ENCODE data around the gene MGMT.

MGMT gene

GRCh38 chr10:129741280-129741977 is 274.4 kb downstream of the MGMT start:
- no peaks in the 10 kb centered on the region for H3K79me2 ChIP-seq (ENCODE audit: insufficient read depth, low read length)
- H3K4me2 ChIP-seq (ENCODE audit: low read length) = no peak overlapping the region
- H3K4me1 ChIP-seq (ENCODE audit: insufficient read depth, low read length, severe bottlenecking) = peaks cover 11% of the 10 kb centered on the region
- no peak overlapping the region for H3K9ac ChIP-seq (ENCODE audit: low read length)
- no peaks in the 10 kb centered on the region for H3K9me3 ChIP-seq (ENCODE audit: low read length)
- H3K36me3 ChIP-seq (ENCODE audit: insufficient read depth, low read length) = no peaks in the 10 kb centered on the region; the same call in 1 of the 2 replicates
- H2AFZ ChIP-seq (ENCODE audit: low read length) = no peak overlapping the region
- TF ChIP-seq CTCF (IDR thresholded peaks at IDR 0.05; ENCODE audit: low read length) = no peak
- no peaks in the 10 kb centered on the region for H3K27me3 ChIP-seq (ENCODE audit: insufficient read depth, low read length)
- no peak overlapping the region for H3K27ac ChIP-seq (ENCODE audit: low read depth, low read length, poor library complexity, severe bottlenecking)
- no peaks in the 10 kb centered on the region for H4K20me1 ChIP-seq (ENCODE audit: insufficient read depth, low read length)
- H3F3A ChIP-seq (ENCODE audit: insufficient read depth, low read length) = no peaks in the 10 kb centered on the region
- H3K9me2 ChIP-seq (ENCODE audit: low read depth, low read length) = no peaks in the 10 kb centered on the region
- H3K4me3 ChIP-seq (ENCODE audit: low read depth, low read length, poor library complexity, severe bottlenecking) = no peak overlapping the region

GRCh38 chr10:129741978-129742741 is 275.1 kb downstream of the MGMT start:
- Histone ChIP-seq H3K4me3 (ENCODE audit: low read depth, low read length, poor library complexity, severe bottlenecking) (no peak overlapping the region), H3K9ac (ENCODE audit: low read length) (no peak overlapping the region), H3K4me1 (ENCODE audit: insufficient read depth, low read length, severe bottlenecking) (peaks cover 11% of the 10 kb centered on the region), H3K27ac (ENCODE audit: low read depth, low read length, poor library complexity, severe bottlenecking) (no peak overlapping the region), H3K27me3 (ENCODE audit: insufficient read depth, low read length) (no peaks in the 10 kb centered on the region), H3F3A (ENCODE audit: insufficient read depth, low read length) (no peaks in the 10 kb centered on the region), H3K79me2 (ENCODE audit: insufficient read depth, low read length) (no peaks in the 10 kb centered on the region), H3K9me3 (ENCODE audit: low read length) (no peaks in the 10 kb centered on the region), H2AFZ (ENCODE audit: low read length) (no peak overlapping the region), H3K9me2 (ENCODE audit: low read depth, low read length) (no peaks in the 10 kb centered on the region), H3K4me2 (ENCODE audit: low read length) (no peak overlapping the region), H3K36me3 (ENCODE audit: insufficient read depth, low read length) (no peaks in the 10 kb centered on the region; the same call in 1 of the 2 replicates), H4K20me1 (ENCODE audit: insufficient read depth, low read length) (no peaks in the 10 kb centered on the region)
- no peak for TF ChIP-seq CTCF (IDR thresholded peaks at IDR 0.05; ENCODE audit: low read length)
- TF ChIP-seq EZH2 (IDR thresholded peaks at IDR 0.05; ENCODE audit: borderline replicate concordance, low read length) = no peak

- Histone ChIP-seq H3K9ac (ENCODE audit: low read length) (no peak overlapping the region), H3K27me3 (ENCODE audit: insufficient read depth, low read length) (no peaks in the 10 kb centered on the region), H4K20me1 (ENCODE audit: insufficient read depth, low read length) (no peaks in the 10 kb centered on the region), H3F3A (ENCODE audit: insufficient read depth, low read length) (no peaks in the 10 kb centered on the region), H3K36me3 (ENCODE audit: insufficient read depth, low read length) (no peaks in the 10 kb centered on the region; the same call in 1 of the 2 replicates), H3K4me3 (ENCODE audit: low read depth, low read length, poor library complexity, severe bottlenecking) (no peak overlapping the region), H2AFZ (ENCODE audit: low read length) (no peak overlapping the region), H3K27ac (ENCODE audit: low read depth, low read length, poor library complexity, severe bottlenecking) (no peak overlapping the region), H3K4me2 (ENCODE audit: low read length) (no peak overlapping the region), H3K4me1 (ENCODE audit: insufficient read depth, low read length, severe bottlenecking) (peaks cover 11% of the 10 kb centered on the region), H3K79me2 (ENCODE audit: insufficient read depth, low read length) (no peaks in the 10 kb centered on the region), H3K9me3 (ENCODE audit: low read length) (no peaks in the 10 kb centered on the region), H3K9me2 (ENCODE audit: low read depth, low read length) (no peaks in the 10 kb centered on the region)
- TF ChIP-seq EZH2 (IDR thresholded peaks at IDR 0.05; ENCODE audit: borderline replicate concordance, low read length) = no peak
- TF ChIP-seq CTCF (IDR thresholded peaks at IDR 0.05; ENCODE audit: low read length) = no peak
Observed at GRCh38 chr10:129742742-129743550, 275.9 kb downstream of the MGMT start.

Measured in OCI-LY1 (cell line).